Measurements from ENCODE around the gene DGUOK.

DGUOK gene

DNA sequence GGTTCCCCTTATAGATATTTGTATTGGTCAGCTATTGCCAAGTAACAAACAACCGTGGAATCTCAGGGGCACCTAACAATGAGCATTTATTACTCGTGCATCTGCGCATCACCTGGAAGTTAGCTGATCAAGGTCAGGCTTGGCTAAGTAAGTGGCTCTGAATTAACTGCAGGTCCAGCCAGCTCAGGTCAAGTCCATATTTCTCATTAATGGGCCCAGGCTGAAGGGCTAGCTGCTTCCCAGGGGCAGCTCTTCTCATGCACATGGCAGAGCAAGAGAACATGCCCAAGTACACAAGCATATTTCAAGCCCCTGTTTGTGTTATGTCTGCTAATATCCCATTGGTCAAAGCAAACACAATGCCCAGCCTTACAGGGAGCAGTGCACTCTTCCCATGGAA is 7.8 kb upstream of the DGUOK start:
- TF ChIP-seq, protein P1, sequence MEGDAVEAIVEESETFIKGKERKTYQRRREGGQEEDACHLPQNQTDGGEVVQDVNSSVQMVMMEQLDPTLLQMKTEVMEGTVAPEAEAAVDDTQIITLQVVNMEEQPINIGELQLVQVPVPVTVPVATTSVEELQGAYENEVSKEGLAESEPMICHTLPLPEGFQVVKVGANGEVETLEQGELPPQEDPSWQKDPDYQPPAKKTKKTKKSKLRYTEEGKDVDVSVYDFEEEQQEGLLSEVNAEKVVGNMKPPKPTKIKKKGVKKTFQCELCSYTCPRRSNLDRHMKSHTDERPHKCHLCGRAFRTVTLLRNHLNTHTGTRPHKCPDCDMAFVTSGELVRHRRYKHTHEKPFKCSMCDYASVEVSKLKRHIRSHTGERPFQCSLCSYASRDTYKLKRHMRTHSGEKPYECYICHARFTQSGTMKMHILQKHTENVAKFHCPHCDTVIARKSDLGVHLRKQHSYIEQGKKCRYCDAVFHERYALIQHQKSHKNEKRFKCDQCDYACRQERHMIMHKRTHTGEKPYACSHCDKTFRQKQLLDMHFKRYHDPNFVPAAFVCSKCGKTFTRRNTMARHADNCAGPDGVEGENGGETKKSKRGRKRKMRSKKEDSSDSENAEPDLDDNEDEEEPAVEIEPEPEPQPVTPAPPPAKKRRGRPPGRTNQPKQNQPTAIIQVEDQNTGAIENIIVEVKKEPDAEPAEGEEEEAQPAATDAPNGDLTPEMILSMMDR (IDR thresholded peaks at IDR 0.05; ENCODE audit: control extremely low read depth, extremely low read depth, low read depth, missing control alignments) = no peak
- CTCF ChIA-PET = interaction anchor here (0.8 to 8.1 kb wide), 4 partner anchors 8 to 281 kb away, joined by 3 to 72 read pairs (median 3); partner anchors contain the start of gene DGUOK
- POLR2A ChIA-PET = no interaction called here
- DNase-seq (ENCODE audit: extremely low spot score) = no peak

DNA sequence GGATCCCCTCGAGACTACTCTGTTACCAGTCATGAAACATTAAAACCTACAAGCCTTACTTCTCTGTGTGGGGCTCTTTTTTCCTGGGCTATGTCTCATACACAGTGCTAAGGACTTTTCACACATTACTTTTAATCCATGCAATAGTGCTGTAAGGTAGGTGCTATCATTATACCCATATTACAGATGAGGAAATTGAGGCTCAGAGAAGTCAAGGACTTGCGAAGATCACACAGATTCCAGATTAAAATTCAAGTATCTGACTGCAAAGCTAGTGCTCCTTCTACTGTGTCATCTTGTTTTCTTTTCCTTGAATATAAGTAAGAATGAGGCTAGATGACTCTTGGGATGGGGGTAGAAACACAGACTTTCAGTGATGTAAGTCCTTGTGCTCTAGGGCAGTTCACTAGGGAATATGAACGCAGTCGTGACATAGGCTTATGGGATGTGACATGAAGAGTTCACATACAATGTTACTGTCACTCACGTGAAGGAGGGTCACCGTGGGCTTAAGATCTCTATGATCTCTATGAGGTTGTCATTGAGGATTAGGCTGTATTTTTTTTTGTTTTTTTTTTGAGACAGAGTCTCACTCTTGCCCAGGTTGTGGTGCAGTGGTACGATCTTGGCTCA is 7.0 kb upstream of the DGUOK start:
- TF ChIP-seq, protein P1 (IDR thresholded peaks at IDR 0.05; ENCODE audit: control extremely low read depth, extremely low read depth, low read depth, missing control alignments) = no peak
- CTCF ChIA-PET = interaction anchor here (8.1 kb wide), 1 partner anchor 9 kb away, joined by 72 read pairs; no protein-coding TSS in a partner anchor
- POLR2A ChIA-PET = no interaction called here
- no peak for DNase-seq (ENCODE audit: extremely low spot score)

DNA sequence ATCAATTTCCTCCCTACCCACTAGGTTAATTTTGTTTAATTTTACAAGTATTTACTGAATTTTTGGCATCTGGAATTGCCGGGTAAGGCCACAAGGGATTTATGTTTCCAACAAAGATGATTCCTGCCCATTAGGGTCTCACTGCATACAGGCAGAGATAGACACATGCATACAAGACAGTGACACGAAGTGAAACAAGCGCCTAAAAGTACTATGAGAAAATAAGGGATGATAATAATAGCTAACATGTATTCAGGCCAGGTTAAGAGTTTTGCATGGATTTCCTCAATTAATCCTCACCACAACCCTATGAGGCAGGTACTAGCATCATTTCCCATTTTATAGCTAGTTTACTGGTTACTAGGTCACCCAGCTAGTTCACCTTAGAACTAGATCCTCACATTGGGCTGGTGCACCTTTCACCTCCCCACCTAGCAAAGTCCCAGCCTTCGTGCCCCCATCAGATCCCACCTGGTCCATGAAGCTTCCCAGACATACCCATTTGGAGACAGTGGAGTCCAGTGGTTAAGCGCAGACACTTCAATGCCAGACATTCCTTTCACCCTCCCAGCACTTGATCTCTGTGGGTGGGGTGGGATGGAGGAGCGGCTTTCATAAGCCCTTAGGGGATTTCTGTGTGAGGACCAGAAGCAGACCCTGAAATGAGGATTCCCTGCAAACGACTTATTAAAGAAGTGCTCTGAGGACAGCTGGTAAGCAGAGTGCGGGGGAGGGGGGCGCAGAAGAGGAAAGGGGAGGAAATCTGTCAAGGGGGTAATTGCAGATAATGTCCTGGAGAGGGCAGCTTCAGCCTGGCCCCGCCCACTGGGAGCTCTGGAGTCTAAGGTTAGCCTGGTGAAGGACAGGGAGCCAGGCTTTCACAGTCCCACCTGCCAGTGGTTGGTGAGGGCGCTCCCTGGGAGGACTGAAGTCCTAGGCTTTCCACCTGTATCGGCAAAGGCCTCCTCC is 5.8 kb upstream of the DGUOK start:
- TF ChIP-seq, protein P1 (IDR thresholded peaks at IDR 0.05; ENCODE audit: control extremely low read depth, extremely low read depth, low read depth, missing control alignments) = peak; percentile 20
- POLR2A ChIA-PET = interaction anchor here (0.5 to 0.6 kb wide), 2 partner anchors 9 to 47 kb away, joined by 3 read pairs; no protein-coding TSS in a partner anchor
- CTCF ChIA-PET = interaction anchor here (0.7 to 8.1 kb wide), 15 partner anchors 10 to 251 kb away, joined by 3 to 72 read pairs (median 3); no protein-coding TSS in a partner anchor
- DNase-seq (ENCODE audit: extremely low spot score) = peak; percentile 49

DNA sequence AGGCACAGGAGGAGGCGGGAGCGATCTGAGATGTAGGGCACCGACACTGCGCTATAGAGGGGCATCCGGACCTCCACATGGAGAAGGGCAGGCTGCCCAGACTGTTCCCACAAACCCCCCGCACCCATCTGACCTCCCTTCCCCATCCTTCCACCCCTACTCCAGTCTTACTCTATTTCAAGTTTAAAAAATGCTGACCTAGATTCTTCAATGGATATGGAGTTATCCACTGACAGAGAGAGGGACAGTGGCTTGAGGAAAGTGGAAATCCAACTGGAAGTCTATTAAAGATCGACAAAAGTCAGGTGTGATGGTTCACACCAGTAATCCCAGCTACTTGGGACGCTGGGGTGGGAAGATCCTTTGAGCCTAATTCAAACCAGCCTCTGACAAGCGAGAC is 5.1 kb upstream of the DGUOK start:
- ChIA-PET POLR2A (no interaction called here), CTCF (interaction anchor here (0.8 to 8.1 kb wide), 14 partner anchors 11 to 250 kb away, joined by 3 to 72 read pairs (median 3); no protein-coding TSS in a partner anchor)
- no peak for DNase-seq (ENCODE audit: extremely low spot score)
- TF ChIP-seq, protein P1 (IDR thresholded peaks at IDR 0.05; ENCODE audit: control extremely low read depth, extremely low read depth, low read depth, missing control alignments) = no peak

DNA sequence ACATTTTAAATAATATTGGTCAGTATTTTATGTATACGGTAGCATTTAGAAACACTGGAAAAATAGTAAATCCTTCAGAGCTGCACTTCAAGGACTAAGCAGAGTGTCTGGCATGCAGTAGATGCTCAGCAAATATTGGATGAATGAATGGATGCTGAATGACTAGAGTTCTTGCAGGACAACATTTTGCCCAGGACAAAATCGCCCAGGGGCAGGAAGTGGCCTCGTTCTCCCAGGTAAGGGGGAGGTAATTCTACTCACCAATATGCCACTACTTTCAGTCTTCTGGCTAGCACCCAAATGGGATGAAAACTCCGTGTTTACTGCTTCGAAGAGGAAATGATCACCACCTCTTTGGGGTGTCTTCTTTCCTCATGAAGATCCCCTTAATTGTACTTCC is 4.0 kb upstream of the DGUOK start:
- CTCF ChIA-PET = interaction anchor here (2.2 to 8.1 kb wide), 2 partner anchors 12 to 14 kb away, joined by 5 to 72 read pairs; no protein-coding TSS in a partner anchor
- TF ChIP-seq, protein P1 (IDR thresholded peaks at IDR 0.05; ENCODE audit: control extremely low read depth, extremely low read depth, low read depth, missing control alignments) = no peak
- no peak for DNase-seq (ENCODE audit: extremely low spot score)
- POLR2A ChIA-PET = no interaction called here

DNA sequence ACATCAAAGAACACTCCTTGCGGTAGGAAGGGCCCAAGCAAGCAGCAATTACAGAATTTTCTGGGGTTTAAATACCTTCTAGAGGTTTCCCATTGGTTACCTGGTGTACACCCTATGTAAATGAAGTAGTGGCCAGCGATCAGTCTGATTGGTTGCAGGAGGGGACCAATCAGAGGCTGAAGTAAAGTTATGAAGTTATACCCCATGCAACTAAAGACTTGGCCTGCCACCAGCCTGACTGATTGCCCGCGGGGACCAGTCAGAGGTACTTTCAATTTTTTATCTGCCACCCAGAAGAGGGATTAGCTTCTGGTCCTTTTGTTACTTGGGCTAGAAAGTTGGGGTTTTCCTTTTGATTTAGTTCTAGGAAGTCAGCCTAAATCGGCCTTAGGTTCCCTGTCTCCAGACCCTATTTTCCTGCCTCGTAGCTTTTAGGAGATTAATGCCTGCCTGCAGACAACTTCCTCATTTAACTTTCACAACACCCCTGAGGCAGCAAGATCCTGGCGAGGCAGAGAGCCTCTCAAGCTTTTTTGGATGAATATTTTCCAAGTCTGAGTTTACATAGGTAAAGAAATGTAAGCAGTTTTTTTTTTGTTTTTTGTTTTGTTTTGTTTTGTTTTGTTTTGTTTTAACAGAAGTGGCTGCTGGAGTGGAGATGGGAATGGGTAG is 1.5 kb upstream of the DGUOK start:
- POLR2A ChIA-PET = interaction anchor here (0.6 kb wide), 1 partner anchor 96 kb away, joined by 4 read pairs; no protein-coding TSS in a partner anchor
- no peak for DNase-seq (ENCODE audit: extremely low spot score)
- TF ChIP-seq, protein P1 (IDR thresholded peaks at IDR 0.05; ENCODE audit: control extremely low read depth, extremely low read depth, low read depth, missing control alignments) = no peak
- CTCF ChIA-PET = interaction anchor here (0.8 to 1.5 kb wide), 2 partner anchors 13 to 17 kb away, joined by 3 to 4 read pairs; no protein-coding TSS in a partner anchor

All from GM10248 (cell line).